ENCODE results near the gene CUX1. TPM values are rescaled to one million over a fixed set of nuclear protein-coding genes. Genes with fewer than 3 reads are reported as not detected.

Gene CUX1
- total and polyA plus RNA-seq, 10 of the 15 experiments (the other 5 are each of a cell fraction or from before 2014, with no cell fraction given): 6.1 to 48.6 (median 25.9) TPM

DNA sequence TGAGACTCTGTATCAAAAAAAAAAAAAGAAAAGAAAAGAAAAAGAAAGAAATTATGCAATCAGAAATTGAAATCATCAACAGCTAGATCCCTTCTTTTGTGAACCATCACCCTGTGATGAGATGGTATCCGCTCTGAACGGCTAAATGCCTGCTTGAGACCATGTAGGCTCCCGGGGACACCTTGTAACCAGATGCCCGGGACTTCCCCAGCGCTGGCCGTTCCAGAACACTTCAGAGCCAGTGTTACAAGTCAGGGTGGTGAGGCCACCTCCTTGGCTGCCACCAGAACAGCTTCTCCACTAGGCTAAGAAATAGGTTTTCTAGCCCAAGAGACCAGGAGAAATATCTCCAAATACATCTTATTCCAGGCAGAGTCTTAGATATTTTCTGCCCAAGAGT is 349.8 kb downstream of the CUX1 start (continued):
- TF ChIP-seq EED (IDR thresholded peaks at IDR 0.05; ENCODE audit: low read depth) (no peak), KAT2A (conservative IDR thresholded peaks at IDR 0.05; ENCODE audit: control insufficient read depth, low read depth, low read length) (no peak)

DNA sequence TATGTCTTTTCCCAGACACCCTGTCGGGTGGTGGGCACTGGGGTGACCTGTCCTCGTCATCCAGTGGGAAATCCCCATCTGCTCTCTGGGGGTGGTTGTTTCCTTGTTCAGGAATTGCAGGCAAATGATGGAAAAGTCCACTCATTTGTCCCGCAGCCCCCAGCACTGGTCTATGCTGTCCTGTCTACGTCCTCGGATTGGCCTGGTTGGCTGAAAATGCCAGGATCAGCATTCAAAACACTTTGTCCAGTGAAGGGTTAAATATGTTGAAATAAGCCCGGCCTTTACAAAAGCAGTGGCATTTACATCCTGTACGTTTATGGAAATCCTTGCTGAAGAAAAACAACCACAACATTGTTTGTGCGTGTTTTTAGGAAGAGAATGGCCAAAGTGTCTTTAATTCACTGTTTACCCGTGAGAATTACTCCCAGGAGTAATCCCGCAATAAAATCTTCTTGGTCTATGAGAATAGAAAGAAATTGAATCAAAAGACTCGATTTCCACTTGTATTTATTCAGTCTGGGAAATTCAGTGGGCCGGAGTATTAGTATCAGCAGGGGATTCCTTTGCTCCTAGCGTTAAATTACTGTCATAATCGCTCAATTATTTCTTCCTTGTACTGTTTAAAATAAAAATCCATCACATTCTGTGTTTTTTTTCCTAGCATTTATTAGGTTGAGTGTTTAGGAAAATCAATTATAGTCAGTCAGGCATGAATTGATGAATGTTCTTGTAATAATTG is 352.4 kb downstream of the CUX1 start:
- H3K79me2 ChIP-seq (ENCODE audit: control insufficient read depth, insufficient read depth, low read length): no peaks in the 10 kb centered on the region
- TF ChIP-seq FOS (IDR thresholded peaks at IDR 0.05; ENCODE audit: borderline replicate concordance, extremely low read depth, insufficient read length): no peak
- no peak for TF ChIP-seq ZNF217 (IDR thresholded peaks at IDR 0.05)
- no peak for TF ChIP-seq BCL11A (IDR thresholded peaks at IDR 0.05; ENCODE audit: low read depth, low read length)
- TF ChIP-seq MTA2 (IDR thresholded peaks at IDR 0.05; ENCODE audit: low read depth): no peak
- TF ChIP-seq TBL1XR1 (IDR thresholded peaks at IDR 0.05; ENCODE audit: low read depth, low read length): no peak
- no peak for TF ChIP-seq RB1 (IDR thresholded peaks at IDR 0.05; ENCODE audit: borderline replicate concordance)
- TF ChIP-seq, protein P1, sequence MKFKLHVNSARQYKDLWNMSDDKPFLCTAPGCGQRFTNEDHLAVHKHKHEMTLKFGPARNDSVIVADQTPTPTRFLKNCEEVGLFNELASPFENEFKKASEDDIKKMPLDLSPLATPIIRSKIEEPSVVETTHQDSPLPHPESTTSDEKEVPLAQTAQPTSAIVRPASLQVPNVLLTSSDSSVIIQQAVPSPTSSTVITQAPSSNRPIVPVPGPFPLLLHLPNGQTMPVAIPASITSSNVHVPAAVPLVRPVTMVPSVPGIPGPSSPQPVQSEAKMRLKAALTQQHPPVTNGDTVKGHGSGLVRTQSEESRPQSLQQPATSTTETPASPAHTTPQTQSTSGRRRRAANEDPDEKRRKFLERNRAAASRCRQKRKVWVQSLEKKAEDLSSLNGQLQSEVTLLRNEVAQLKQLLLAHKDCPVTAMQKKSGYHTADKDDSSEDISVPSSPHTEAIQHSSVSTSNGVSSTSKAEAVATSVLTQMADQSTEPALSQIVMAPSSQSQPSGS (IDR thresholded peaks at IDR 0.05; ENCODE audit: low read length): no peak
- TF ChIP-seq, protein P2, sequence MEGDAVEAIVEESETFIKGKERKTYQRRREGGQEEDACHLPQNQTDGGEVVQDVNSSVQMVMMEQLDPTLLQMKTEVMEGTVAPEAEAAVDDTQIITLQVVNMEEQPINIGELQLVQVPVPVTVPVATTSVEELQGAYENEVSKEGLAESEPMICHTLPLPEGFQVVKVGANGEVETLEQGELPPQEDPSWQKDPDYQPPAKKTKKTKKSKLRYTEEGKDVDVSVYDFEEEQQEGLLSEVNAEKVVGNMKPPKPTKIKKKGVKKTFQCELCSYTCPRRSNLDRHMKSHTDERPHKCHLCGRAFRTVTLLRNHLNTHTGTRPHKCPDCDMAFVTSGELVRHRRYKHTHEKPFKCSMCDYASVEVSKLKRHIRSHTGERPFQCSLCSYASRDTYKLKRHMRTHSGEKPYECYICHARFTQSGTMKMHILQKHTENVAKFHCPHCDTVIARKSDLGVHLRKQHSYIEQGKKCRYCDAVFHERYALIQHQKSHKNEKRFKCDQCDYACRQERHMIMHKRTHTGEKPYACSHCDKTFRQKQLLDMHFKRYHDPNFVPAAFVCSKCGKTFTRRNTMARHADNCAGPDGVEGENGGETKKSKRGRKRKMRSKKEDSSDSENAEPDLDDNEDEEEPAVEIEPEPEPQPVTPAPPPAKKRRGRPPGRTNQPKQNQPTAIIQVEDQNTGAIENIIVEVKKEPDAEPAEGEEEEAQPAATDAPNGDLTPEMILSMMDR (IDR thresholded peaks at IDR 0.05 in 2 of 3, conservative IDR thresholded peaks at IDR 0.05 in 1 of 3; ENCODE audit: control insufficient read depth in 2 of 3, extremely low read depth in 1 of 3, insufficient read depth in 1 of 3, low read depth in 3 of 3, low read length in 3 of 3): no peak
- no peak for TF ChIP-seq DPF2 (IDR thresholded peaks at IDR 0.05)
- TF ChIP-seq, protein P3, sequence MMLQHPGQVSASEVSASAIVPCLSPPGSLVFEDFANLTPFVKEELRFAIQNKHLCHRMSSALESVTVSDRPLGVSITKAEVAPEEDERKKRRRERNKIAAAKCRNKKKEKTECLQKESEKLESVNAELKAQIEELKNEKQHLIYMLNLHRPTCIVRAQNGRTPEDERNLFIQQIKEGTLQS (IDR thresholded peaks at IDR 0.05; ENCODE audit: borderline replicate concordance, extremely low read depth, low read depth, low read length): no peak
- TF ChIP-seq KDM1A (IDR thresholded peaks at IDR 0.05; ENCODE audit: borderline replicate concordance): no peak
- TF ChIP-seq YY1 (IDR thresholded peaks at IDR 0.05; ENCODE audit: low read depth, low read length): no peak
- TF ChIP-seq MEF2B (IDR thresholded peaks at IDR 0.05; ENCODE audit: partially characterized antibody, poor library complexity, severe bottlenecking): no peak
- no peak for TF ChIP-seq SUPT20H (IDR thresholded peaks at IDR 0.05; ENCODE audit: borderline replicate concordance, control insufficient read depth, low read depth, low read length)
- POLR2A ChIA-PET: interaction anchor here (0.5 kb wide), 1 partner anchor 746 kb away, joined by 3 read pairs; no protein-coding TSS in a partner anchor
- no peak overlapping the region for H2AFZ ChIP-seq (ENCODE audit: control insufficient read depth, low read depth, low read length)
- H3K27ac ChIP-seq (ENCODE audit: control insufficient read depth, insufficient read depth): no peak overlapping the region
- no peaks in the 10 kb centered on the region for H3K9me3 ChIP-seq (replicated peaks; ENCODE audit: control insufficient read depth, insufficient read depth, low read length)
- ATAC-seq (no peak), FAIRE-seq (no peak), DNase-seq (ENCODE audit: low read depth, low spot score) (no peak)
- 92% methylated on average over 14 of the region's 14 CpGs for WGBS (ENCODE audit: insufficient coverage, insufficient replicate concordance, low lambda C conversion rate, missing lambda C conversion rate)
- intact Hi-C loops (cut with micrococcal nuclease; ENCODE audit: unreplicated experiment) (no loop called here), in situ Hi-C loops (cut with MboI) (no loop called here)
- H3K4me3 ChIP-seq: no peak overlapping the region
- no peaks in the 10 kb centered on the region for H3K27me3 ChIP-seq (replicated peaks in 1 of 2; ENCODE audit: control insufficient read depth in 2 of 2, insufficient read depth in 2 of 2, low read length in 1 of 2)
- no peak overlapping the region for H3K9ac ChIP-seq (ENCODE audit: control insufficient read depth, insufficient read depth, low read length)
- SMC1A ChIA-PET (ENCODE audit: uncharacterized antibody, unreplicated experiment): no interaction called here
- RAD21 ChIA-PET (ENCODE audit: unreplicated experiment): no interaction called here
- no peaks in the 10 kb centered on the region for H4K20me1 ChIP-seq (ENCODE audit: control insufficient read depth, insufficient read depth)
- no TSS peak for BruUV-seq (replicated peaks)
- CTCF ChIA-PET: no interaction called here
- H3K4me2 ChIP-seq (ENCODE audit: control insufficient read depth, insufficient read depth): no peak overlapping the region
- H3K36me3 ChIP-seq (ENCODE audit: control insufficient read depth in 2 of 2, insufficient read depth in 2 of 2, low read length in 1 of 2): peaks cover 3 to 6% of the 10 kb centered on the region in 2 experiments
- no peaks in the 10 kb centered on the region for H3K4me1 ChIP-seq (ENCODE audit: control insufficient read depth, insufficient read depth, low read length)
